Central memory CD4-positive, alpha-beta T cell (primary cell): ENCODE results near the gene KYAT1.
"Not testable (repeated sequence)": the region's sequence is repeated elsewhere in the genome, so short reads cannot be mapped to it uniquely, and the experiment has no call there.

ENCODE experiments used
- DNase-seq: peaks from one replicate; pipeline ENCODE4 v3.0.0; 2022

KYAT1 gene

DNA sequence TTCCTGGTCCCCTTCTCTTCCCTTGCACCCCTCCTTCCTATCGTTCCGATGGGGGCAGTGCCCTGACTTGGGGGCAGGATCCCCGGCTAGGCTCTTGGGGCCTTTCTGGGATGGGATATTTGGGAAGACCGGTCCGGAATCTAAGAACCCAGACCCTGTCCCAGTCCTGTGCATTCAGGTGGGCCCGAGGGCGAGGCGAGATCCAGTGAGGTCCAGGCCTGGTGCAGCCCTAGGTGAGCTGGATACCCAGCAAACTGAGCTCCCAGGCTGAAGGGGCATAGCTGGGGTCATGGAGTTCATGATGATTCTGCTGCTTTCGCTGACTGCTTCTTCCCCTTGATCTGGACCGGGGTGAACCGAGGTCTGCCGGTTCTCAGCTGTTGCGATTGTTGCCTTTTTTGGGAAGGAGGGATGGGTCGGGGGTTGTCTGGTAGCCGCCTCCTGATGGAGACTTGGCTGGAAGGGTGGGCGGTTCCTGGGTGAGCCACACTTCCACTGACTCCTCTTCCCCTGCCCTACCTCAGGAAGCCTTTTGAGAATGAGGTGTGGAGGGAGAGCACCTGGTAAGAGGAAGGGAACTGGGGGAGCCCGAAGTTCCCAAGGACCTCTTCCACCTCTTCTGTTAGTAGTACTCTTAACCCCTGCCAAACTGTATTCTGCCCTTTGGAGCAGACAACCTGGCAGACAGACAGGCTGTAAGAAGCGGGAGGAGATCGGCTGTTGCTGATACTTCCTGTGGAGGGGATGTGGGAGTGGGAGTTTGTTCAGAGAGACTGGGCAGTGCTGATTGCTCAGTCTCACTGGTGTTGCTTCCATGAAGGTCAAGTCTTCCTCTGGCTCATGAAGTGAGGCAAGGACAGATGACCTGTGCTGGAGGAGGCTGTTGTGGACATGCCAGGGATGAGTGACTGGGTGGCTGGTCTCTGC, 1.2 kb upstream of the KYAT1 start:
- no peak for DNase-seq

DNA sequence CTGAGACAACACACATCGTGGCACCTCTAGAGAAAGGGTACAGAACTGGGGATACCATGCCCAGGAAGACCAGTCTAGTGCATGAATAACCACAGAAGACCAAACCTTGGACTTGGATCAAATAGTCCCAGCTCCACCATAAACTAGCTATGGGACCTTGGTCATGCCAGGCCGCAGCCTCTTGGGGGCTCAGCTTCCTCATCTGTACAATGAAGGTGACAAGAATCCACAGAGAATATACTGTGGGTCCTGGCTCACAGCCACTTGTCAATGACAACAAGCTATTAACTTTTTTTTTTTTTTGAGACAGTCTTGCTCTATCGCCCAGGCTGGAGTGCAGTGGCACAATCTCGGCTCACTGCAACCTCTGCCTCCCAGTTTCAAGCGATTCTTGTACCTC, 3.9 kb downstream of the KYAT1 start:
- DNase-seq: no peak

- DNase-seq: not testable (repeated sequence)
These were observed 10.8 kb downstream of the KYAT1 start for GRCh38 chr9:128870941-128871265.

DNA sequence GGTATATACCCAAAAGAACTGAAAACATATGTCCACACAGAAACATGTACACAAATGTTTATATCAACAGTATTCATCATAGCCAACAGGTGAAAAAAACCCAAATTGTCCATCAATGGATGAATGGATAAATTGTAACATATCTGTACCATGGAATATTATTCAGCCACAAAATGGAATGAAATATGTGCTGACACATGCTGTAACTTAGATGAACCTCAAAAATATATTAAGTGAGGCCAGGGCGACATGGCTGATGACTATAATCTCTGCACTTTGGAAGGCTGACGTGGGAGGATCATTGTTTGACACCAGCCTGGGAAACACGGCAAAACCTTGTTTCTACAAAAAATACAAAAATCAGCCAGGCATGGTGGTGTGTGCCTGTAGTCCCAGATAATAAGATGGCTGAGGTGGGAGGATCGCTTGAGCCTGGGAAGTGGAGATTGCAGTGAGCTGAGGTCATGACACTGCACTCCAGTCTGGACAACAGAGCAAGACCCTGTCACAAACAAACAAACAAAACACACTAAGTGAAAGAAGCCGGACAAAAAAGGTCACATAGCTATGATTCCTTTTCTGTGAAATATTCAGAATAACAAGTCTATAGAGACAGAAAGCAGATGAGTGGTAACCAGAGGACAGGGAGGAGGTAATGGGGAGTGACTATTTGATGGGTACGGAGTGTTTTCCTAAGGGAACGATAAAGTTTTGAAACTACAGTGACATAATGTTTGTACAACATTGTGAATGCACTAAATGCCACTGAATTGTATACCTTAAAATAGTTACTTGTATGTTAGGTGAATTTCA, 11.4 kb downstream of the KYAT1 start:
- DNase-seq: no peak

GRCh38 chr9:128863647-128864046, 18.1 kb downstream of the KYAT1 start:
- peak; percentile 74 for DNase-seq

DNA sequence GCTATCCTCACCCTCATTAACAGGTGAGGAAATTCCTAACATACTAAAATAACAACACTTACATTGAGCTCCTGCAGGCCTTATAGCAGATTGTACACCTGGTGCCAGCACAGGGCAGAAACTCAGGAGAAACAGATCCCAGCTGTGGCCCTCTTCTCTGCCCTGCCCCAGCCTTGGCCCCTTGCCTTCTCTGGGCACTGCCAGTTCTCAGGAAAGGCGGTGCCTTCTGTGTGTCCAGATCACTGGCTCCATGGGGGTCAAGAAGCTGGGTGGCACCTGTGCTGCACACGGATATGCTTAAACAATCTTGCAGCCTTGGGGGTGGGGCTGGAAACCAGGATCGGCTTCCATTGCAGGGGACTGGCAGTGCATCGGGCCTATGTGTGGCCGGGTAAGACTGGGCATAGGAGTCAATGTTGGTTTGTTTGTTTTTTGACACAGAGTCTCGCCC, 19.3 kb downstream of the KYAT1 start:
- no peak for DNase-seq

- DNase-seq: no peak
These were observed 20.2 kb downstream of the KYAT1 start for GRCh38 chr9:128861501-128861900.

GRCh38 chr9:128860937-128861336, 20.8 kb downstream of the KYAT1 start:
- no peak for DNase-seq

- not testable (repeated sequence) for DNase-seq
These were observed 23.3 kb downstream of the KYAT1 start for GRCh38 chr9:128858476-128858875.

- not testable (repeated sequence) for DNase-seq
These were observed 27.3 kb downstream of the KYAT1 start for GRCh38 chr9:128854454-128854853.

GRCh38 chr9:128852646-128853045, 29.1 kb downstream of the KYAT1 start:
- DNase-seq: not testable (repeated sequence)

DNA sequence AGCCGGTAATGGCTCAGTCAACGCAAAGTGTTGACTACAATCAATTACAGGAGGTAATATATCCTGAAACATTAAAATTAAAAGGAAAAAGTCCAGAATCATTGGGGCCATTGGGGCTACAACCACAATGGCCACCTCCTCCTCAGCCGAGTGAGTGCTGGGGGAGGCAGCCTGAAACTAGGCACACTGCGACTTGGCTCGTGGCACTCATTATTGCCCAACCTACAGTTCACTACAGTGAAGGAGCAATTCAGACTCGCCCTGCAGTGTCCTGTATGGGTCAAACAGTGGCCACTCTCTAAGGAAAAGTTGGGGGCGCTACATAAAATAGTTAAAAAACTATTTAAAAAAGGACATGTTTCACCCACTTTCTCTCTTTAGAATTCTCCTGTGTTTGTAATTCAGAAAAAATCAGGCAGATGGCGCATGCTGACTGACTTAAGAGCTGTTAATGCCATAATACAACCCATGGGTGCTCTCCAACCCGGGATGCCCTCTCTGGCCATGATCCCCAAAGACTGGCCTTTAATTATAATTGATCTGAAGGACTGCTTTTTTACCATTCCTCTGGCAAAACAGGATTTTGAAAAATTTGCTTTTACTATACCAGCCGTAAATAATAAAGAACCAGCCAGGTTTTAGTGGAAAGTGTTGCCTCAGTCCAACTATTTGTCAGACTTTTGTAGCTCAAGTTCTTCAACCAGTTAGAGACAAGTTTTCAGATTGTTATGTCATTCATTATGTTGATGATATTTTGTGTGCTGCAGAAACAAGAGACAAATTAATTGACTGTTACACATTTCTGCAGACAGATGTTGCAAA, 29.8 kb downstream of the KYAT1 start:
- not testable (repeated sequence) for DNase-seq

- DNase-seq: not testable (repeated sequence)
These were observed 30.7 kb downstream of the KYAT1 start for GRCh38 chr9:128851024-128851423.

GRCh38 chr9:128847803-128848202, 33.9 kb downstream of the KYAT1 start:
- no peak for DNase-seq

DNA sequence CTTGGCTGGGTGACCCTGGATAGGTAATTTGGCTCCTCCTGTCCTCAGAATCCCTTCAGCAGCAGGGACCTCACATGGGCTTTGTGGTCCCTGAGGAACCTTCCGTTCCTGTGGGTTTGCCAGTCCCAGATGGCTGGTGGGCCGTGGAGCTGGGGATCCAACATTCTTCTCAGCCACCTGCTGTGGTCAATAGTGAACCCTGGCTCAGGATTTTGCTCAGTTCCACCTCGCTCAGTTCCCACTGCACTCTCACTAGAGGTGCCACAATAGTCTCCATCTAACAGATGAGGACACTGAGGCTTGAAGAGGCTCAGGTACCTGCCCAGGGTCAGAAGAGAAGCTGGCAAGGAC, 35.1 kb downstream of the KYAT1 start:
- no peak for DNase-seq

GRCh38 chr9:128845186-128845931, 36.4 kb downstream of the KYAT1 start:
- no peak for DNase-seq

DNA sequence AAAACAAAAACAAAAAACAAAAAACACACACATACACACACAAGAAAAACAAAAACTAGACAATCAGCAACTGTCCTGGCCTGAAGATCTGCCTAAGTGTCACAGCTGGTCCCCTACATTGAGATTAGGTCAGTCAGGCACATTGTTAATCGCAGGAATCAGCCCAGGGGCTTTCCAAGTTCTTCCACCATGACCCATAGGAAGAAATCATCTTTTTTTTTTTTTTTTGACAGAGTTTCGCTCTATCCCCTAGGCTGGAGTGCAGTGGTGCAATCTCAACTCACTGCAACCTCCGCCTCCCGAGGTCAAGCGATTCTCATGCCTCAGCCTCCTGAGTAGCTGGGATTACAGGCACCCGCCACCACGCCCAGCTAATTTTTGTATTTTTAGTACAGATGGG, 38.6 kb downstream of the KYAT1 start:
- not testable (repeated sequence) for DNase-seq

DNA sequence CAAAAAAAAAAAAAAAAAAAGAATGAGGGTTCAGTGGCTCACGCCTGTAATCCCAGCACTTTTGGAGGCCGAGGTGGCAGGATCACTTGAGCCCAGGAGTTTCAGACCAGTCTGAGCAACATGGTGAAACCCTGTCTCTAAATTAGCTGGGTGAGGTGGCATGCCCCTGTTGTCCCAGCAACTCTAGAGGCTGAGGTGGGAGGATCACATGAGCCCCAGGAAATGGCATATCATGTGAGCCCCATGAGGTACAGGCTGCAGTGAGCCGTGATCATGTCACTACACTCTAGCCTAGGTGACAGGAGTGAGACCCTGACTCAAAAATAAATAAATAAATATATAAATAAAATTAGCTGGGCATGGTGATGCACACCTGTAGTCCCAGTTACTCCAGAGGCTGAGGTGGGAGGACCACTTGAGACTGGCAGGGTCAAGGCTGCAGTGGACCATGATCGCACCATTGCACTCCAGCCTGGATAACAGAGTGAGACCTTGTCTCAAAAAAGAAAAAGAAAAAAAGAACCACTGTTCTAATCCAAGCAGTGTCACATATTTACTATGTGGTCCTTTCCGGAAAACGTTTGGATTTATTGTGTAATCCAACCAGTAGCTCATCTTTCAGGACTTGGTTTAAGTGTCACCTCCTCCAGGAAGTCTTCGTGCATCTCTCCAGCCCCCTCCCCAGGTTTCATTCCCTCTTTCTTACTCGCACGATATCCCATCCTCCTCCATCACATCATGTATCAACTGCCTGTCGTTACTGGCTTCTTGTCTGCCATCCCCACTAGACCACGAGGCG, 39.9 kb downstream of the KYAT1 start:
- no peak for DNase-seq

- DNase-seq: no peak
These were observed 41.2 kb downstream of the KYAT1 start for GRCh38 chr9:128840524-128840923.

DNA sequence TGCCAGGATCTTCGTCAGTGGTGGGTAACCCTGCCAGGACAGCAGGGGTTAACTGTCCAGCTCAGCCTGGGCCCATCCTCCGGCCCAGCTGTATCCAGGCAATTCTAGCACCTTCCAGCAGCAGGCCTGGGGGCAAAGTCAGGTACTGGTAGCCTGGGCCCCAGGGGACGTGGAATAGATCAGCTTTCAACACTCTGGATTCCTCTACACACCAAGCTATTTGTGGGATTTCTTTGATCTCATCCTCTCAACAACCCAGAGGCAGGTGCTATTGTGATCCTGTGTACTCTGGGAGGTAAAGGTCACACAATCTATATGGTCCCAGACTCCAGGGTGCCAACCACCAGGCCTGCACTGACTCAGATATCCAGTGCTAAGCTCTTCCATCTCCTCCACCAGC, 43.4 kb downstream of the KYAT1 start:
- DNase-seq: no peak

GRCh38 chr9:128836509-128837145, 45.1 kb downstream of the KYAT1 start:
- DNase-seq: no peak
